ENCODE measurements around the gene ISM1.

Gene ISM1

GRCh38 chr20:13271977-13272975, 51.2 kb downstream of the ISM1 start:
- no peak for TF ChIP-seq CTCF (IDR thresholded peaks at IDR 0.05; ENCODE audit: low read depth, low read length)
- Histone ChIP-seq H3K27ac (no peak overlapping the region), H3K27me3 (ENCODE audit: insufficient read depth, low read depth, severe bottlenecking) (no peaks in the 10 kb centered on the region), H3K4me3 (ENCODE audit: low read depth, low read length) (no peak overlapping the region), H3K9me3 (ENCODE audit: severe bottlenecking) (no peaks in the 10 kb centered on the region), H3K36me3 (no peaks in the 10 kb centered on the region)
- DNase-seq: no peak

GRCh38 chr20:13274275-13274861, 53.3 kb downstream of the ISM1 start:
- no peaks in the 10 kb centered on the region for H3K9me3 ChIP-seq (ENCODE audit: severe bottlenecking)
- no peaks in the 10 kb centered on the region for H3K36me3 ChIP-seq
- DNase-seq: peak; percentile 83
- H3K27me3 ChIP-seq (ENCODE audit: insufficient read depth, low read depth, severe bottlenecking): no peaks in the 10 kb centered on the region
- no peak overlapping the region; the same call in 1 of the 2 replicates for H3K4me3 ChIP-seq (ENCODE audit: low read depth, low read length)
- no peak for TF ChIP-seq CTCF (IDR thresholded peaks at IDR 0.05; ENCODE audit: low read depth, low read length)
- H3K27ac ChIP-seq: peak overlapping the region; percentile 45; the same call in 1 of the 2 replicates

- H3K9me3 ChIP-seq (ENCODE audit: severe bottlenecking): no peaks in the 10 kb centered on the region
- H3K4me3 ChIP-seq (ENCODE audit: low read depth, low read length): no peak overlapping the region
- H3K27me3 ChIP-seq (ENCODE audit: insufficient read depth, low read depth, severe bottlenecking): no peaks in the 10 kb centered on the region
- H3K27ac ChIP-seq: no peak overlapping the region
- no peak for TF ChIP-seq CTCF (IDR thresholded peaks at IDR 0.05; ENCODE audit: low read depth, low read length)
- no peaks in the 10 kb centered on the region for H3K36me3 ChIP-seq
- DNase-seq: no peak
Observed at GRCh38 chr20:13276945-13277541, 56.0 kb downstream of the ISM1 start.

GRCh38 chr20:13277663-13278295, 56.7 kb downstream of the ISM1 start:
- TF ChIP-seq CTCF (IDR thresholded peaks at IDR 0.05; ENCODE audit: low read depth, low read length): no peak
- no peaks in the 10 kb centered on the region for H3K36me3 ChIP-seq
- no peak overlapping the region for H3K4me3 ChIP-seq (ENCODE audit: low read depth, low read length)
- DNase-seq: no peak
- H3K27ac ChIP-seq: no peak overlapping the region
- H3K27me3 ChIP-seq (ENCODE audit: insufficient read depth, low read depth, severe bottlenecking): no peaks in the 10 kb centered on the region
- no peaks in the 10 kb centered on the region for H3K9me3 ChIP-seq (ENCODE audit: severe bottlenecking)

GRCh38 chr20:13278812-13279570, 57.9 kb downstream of the ISM1 start:
- no peak overlapping the region for H3K27ac ChIP-seq
- H3K4me3 ChIP-seq (ENCODE audit: low read depth, low read length): no peak overlapping the region
- H3K9me3 ChIP-seq (ENCODE audit: severe bottlenecking): no peaks in the 10 kb centered on the region
- no peak for TF ChIP-seq CTCF (IDR thresholded peaks at IDR 0.05; ENCODE audit: low read depth, low read length)
- no peak for DNase-seq
- no peaks in the 10 kb centered on the region for H3K36me3 ChIP-seq
- H3K27me3 ChIP-seq (ENCODE audit: insufficient read depth, low read depth, severe bottlenecking): no peaks in the 10 kb centered on the region
